ENCODE results near the gene BGN.

DNA sequence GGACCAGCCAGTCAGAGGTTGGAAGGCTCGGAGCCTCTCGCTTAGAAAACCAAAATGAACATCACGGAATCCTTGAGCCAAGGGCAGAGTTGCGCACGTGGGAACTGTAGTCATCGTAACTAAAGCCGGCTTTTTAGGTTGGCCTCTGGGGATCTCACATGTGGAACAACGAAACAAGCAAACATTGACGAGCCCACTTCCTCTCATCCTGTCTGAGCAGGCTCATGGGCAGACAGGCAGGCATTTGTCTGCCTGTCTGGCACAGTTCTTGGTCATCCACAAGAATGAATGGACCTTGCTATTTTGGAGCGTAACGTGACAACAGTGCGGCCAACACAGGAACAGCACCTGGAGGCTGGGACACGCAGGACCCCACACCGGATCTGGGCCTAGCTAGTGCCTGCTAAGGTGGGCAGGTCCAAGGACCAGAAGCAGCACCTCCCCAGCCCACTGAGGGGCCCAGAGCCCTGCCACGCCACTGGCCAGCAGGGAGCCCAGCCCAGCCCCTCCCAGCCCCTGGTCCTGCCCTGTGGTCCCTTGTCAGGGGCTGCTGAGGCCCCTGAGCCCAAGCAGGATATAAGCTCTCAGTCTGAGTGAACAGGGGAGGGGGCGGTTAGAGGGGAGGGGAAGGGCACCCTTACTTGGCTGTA lies 39.8 kb upstream of the BGN start:
- TF ChIP-seq MYC (IDR thresholded peaks at IDR 0.05; ENCODE audit: low read depth, low read length), result no peak
- TF ChIP-seq, protein P1, sequence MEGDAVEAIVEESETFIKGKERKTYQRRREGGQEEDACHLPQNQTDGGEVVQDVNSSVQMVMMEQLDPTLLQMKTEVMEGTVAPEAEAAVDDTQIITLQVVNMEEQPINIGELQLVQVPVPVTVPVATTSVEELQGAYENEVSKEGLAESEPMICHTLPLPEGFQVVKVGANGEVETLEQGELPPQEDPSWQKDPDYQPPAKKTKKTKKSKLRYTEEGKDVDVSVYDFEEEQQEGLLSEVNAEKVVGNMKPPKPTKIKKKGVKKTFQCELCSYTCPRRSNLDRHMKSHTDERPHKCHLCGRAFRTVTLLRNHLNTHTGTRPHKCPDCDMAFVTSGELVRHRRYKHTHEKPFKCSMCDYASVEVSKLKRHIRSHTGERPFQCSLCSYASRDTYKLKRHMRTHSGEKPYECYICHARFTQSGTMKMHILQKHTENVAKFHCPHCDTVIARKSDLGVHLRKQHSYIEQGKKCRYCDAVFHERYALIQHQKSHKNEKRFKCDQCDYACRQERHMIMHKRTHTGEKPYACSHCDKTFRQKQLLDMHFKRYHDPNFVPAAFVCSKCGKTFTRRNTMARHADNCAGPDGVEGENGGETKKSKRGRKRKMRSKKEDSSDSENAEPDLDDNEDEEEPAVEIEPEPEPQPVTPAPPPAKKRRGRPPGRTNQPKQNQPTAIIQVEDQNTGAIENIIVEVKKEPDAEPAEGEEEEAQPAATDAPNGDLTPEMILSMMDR (IDR thresholded peaks at IDR 0.05; ENCODE audit: low read depth, low read length), result no peak
